Inferior parietal cortex (tissue), 1 donor: ENCODE measurements around the gene PNPLA7.
A peak's percentile ranks its signal among the peaks of the same experiment; 100 is the strongest.
"Not testable (repeated sequence)": the region's sequence is repeated elsewhere in the genome, so short reads cannot be mapped to it uniquely, and the experiment has no call there.

Experiments
- DNase-seq: peaks from one replicate; pipeline ENCODE4 v3.0.0-alpha.2; 2016; ENCODE audit errors: extremely low spot score

PNPLA7 gene

GRCh38 chr9:137543237-137543963 is 6.8 kb downstream of the PNPLA7 start:
- no peak for DNase-seq

GRCh38 chr9:137542486-137542885 is 7.7 kb downstream of the PNPLA7 start:
- DNase-seq: no peak

GRCh38 chr9:137540536-137540935 is 9.7 kb downstream of the PNPLA7 start:
- no peak for DNase-seq

GRCh38 chr9:137538058-137538457 is 12.1 kb downstream of the PNPLA7 start:
- no peak for DNase-seq

GRCh38 chr9:137536594-137537131 is 13.5 kb downstream of the PNPLA7 start:
- DNase-seq: not testable (repeated sequence)

DNA sequence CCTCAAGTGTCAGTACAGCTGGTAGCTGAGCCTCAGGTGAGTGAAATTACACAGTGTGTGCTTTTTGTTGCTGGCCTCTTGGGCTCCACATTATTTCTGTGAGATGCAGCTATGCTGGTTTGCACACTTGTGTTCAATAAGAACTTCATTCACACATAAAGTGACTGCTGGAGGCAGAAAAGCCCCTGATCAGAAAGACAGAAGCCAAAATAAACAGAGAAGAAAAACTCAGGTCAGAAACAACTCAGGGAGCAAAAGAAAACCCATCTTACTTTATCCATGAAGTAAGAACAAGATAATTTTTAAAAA is 15.1 kb downstream of the PNPLA7 start:
- DNase-seq: no peak

DNA sequence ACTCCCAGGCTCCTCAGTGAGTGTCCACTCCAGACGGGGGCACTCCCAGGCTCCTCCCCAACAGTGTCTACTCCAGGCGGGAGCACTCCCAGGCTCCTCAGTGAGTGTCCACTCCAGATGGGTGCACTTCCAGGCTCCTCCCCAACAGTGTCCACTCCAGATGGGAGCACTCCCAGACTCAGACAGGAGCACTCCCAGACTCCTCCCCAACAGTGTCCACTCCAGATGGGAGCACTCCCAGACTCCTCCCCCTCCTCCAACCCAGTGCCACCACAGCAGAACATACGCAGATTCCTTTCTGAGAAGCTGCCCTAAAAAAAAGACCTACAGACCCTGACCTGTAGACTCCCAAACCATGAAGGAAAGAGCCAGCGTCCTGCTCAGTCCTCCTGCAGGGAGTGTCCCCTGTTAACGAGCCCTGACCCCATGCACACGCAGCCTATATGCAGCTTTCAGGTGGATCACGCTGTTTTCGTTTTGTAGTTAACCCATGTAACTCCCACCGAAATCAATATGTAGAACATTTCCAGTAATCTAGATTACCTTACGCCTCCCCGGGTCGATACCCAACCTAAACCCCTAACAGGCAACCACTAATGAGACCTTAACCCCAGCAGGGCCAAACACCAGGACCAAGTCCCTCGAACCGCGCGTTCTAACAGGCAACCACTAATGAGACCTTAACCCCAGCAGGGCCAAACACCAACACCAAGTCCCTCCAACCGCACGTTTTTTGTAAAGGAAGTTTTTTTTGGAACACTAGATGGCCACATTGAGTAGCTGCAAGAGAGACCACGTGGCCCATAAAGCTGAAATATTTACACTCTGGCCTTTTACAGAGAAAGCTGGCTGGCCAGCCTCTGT is 15.7 kb downstream of the PNPLA7 start:
- peak; percentile 63 for DNase-seq

GRCh38 chr9:137532891-137533468 is 17.2 kb downstream of the PNPLA7 start:
- DNase-seq: not testable (repeated sequence)

GRCh38 chr9:137531099-137531765 is 19.0 kb downstream of the PNPLA7 start:
- DNase-seq: no peak

- no peak for DNase-seq
Measured at GRCh38 chr9:137530331-137530730, 19.9 kb downstream of the PNPLA7 start.

- DNase-seq: no peak
Measured at GRCh38 chr9:137524981-137525317, 25.3 kb downstream of the PNPLA7 start.

GRCh38 chr9:137524161-137524980 is 25.8 kb downstream of the PNPLA7 start:
- DNase-seq: no peak

DNA sequence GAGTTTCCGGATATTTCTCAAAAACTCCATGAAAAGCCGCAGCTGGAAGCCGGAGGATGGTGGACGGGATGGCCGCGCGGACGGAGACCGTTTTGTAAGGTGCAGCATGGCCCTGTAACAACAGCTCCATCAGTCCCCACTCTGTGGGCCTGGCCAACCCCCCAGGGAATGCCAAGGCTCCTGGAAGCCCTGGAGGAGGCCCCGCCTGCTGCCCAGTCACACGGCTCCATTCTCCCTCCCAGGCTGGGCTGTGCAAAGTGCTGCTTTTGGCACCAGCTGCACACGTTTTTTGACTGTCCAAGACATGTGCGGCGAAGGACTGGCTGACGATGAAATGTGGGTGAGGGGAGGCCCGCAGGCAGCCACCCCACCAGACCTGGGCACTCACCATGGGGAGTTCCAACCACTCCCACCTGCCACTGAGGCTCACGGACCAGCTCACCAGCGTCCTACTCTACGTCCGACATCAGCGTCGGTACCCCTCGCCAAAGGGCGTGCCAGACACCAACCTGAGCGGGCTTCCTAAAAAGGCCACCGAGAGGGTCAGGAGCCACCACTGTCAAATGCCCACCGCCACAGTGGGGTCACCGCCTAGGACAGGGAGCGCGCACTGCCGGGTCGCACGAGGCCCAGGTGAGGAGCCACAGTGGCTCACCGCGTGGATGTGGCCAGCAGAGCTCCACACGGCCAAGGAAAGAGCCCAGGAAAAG is 27.3 kb downstream of the PNPLA7 start:
- DNase-seq: no peak

DNA sequence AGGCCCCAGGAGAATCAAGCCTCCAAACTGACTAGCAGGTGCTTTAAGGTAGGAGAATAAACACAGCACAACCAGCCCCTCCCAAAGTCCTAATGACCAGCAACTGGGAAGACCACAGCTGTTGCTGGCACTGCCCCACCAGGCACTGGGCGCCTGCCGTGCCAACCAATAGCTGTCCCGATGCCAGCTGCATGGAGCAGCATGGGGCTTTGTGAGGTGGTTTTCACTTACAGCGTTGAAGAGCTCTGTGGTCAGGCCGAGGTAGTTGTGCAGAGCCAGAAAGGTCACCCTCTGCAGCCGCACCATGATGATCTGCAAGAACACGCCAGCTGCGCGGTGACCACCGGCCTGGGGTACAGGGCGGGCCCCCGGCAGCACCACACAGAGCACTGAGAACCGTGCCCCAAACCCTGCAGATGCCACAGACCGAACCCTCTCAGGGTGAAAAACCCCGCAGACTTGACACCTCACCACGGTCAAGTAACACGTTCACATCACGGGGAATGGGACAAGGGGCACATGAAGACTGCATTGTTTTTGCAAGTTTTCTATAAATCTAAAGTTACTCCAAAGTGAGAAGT is 28.7 kb downstream of the PNPLA7 start:
- DNase-seq: no peak

DNA sequence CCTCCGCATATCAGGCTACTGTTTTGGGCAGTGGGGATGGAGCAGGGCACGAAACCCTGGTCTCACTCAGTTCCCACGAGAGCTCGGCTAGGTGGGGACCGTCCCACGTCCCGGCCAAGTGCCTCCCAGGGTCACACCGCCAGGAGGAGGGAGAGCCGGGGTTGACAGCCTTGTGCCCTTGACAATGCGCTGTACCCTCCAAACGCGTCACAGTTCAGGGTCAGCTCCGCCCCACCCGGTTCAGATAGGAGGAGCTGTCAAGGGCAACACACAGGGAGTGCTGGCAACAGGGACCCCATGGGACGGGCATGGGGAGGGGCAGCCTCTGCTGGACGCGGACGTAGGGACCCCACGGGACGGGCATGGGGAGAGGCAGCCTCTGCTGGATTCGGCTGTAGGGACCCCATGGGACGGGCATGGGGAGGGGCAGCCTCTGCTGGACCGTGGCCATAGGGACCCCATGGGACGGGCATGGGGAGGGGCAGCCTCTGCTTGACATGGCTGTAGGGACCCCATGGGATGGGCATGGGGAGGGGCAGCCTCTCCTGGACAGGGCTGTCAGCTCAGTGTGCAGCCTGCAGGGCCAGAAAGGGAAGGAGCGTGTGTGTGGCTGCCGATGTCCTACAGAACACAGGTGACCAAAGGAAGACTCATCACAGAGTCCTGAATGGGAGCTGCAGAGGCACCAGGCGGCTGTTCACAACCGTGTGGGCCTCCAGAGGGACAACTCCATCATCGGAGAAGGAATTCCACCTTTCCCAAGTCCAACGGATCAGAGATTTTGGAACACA is 29.4 kb downstream of the PNPLA7 start:
- DNase-seq: no peak

GRCh38 chr9:137519553-137519952 is 30.6 kb downstream of the PNPLA7 start:
- no peak for DNase-seq

DNA sequence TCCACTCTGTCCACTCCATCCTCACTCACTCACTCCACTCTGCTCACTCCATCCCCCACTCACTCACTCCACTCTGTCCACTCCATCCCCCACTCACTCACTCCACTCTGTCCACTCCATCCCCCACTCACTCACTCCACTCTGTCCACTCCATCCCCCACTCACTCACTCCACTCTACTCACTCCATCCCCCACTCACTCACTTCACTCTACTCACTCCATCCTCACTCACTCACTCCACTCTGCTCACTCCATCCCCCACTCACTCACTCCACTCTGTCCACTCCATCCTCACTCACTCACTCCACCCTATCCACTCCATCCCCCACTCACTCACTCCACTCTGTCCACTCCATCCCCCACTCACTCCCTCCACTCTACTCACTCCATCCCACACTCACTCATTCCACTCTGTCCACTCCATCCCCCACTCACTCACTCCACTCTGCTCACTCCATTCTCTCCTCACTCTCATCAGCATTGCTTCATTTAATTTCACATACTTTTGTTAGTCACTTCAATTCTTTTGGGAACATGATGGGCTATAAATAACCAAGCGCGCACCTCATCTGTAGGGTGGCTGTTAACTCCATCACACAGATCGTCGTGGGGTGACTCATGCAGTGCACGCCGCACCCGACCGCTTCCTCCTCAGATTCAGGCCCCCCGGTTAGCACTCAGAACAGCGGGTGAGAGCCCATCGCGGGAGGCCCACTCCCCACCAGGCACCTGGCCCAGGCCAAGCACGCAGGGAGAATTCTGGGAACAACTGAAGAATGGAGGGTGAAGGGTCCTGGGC is 31.3 kb downstream of the PNPLA7 start:
- not testable (repeated sequence) for DNase-seq

DNA sequence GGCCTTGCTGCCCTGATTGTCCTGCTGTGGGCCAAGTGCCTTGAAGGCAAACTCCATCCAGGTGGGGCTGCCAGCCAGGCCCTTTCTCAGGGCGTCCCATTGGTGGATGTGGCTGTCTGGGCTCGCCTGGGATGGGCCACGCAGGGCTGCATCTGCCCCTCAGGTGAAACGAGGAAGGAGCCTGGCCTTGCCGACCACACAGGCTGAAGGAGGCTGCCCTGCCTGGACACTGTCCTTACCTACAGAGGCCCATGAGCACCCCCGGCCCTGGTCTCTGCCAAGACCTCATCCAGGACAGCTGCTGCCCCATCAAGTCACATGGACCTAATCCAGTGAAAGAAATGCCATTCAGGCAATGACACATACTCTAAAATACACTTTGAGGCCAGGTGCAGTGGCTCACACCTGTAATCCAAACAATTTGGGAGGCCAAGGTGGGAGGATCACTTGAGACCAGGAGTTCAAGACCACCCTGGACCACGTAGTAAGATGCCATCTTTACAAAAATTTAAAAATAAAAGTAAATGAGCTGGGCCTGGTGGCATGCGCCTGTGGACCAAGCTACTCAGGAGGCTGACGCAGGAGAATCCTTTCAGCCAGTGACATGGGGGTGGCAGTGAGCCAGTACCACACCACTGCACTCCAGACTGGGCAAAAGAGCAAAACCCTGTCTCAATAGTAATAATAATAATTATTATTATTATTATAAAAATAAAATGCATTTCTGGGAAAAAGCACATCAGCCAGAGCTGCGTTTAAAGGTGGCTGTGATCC is 33.9 kb downstream of the PNPLA7 start:
- DNase-seq: no peak
